B cell (primary cell): ENCODE results near the gene ZNF44. TPM values are rescaled to one million over a fixed set of nuclear protein-coding genes. Genes with fewer than 3 reads are reported as not detected.

ENCODE experiments used
- ATAC-seq: fragments of 200-7000 bp; cut with Tn5 transposase; one replicate; pipeline ENCODE4 v1.10.0; 2021; ENCODE audit warnings: low read depth, mild to moderate bottlenecking, moderate number of reproducible peaks, moderate library complexity
- CTCF ChIA-PET: fragments of 350-600 bp; sonication (Branson Sonifier 250); formaldehyde crosslinking; loops from one replicate; lab custom pipeline; 2021; ENCODE audit warnings: antibody characterized with exemption, inconsistent platforms; lab: Charles Lee
- POLR2A ChIA-PET: fragments of 350-600 bp; sonication (Branson Sonifier 250); formaldehyde crosslinking; loops from one replicate; lab custom pipeline; 2021; ENCODE audit warnings: antibody characterized with exemption; lab: Charles Lee
- DNase-seq: peaks from one replicate; pipeline ENCODE4 v3.0.0; 2013
- H2AFZ ChIP-seq: 2 replicates; pipeline ENCODE4 v1.6.1; 2012; ENCODE audit warnings: mild to moderate bottlenecking, low read depth, low read length; ENCODE audit not compliant: insufficient read depth, poor library complexity, severe bottlenecking
- H3K27ac ChIP-seq, 2 donors: 1 replicate in 1 of 2; 2 replicates in 1 of 2; pipeline ENCODE4 v1.5.1; 2012 to 2013; ENCODE audit warnings: low read length in 2 of 2, mild to moderate bottlenecking in 2 of 2, moderate library complexity in 1 of 2
- H3K27me3 ChIP-seq, 4 experiments: fragments of 200-600 bp in 1 of 4; sonication (generic) in 1 of 4; replicated peaks in 1 of 4; 1 replicate in 2 of 4; 2 replicates in 2 of 4; pipeline versions ENCODE4 v1.6.1 to v1.7.0; 2013 to 2016; ENCODE audit warnings: low read length in 3 of 4, mild to moderate bottlenecking in 2 of 4, mixed read lengths in 1 of 4, moderate library complexity in 1 of 4; ENCODE audit not compliant: insufficient read depth in 4 of 4, control insufficient read depth in 3 of 4; ENCODE audit errors: control extremely low read depth in 1 of 4
- H3K36me3 ChIP-seq, 2 experiments: replicated peaks in 1 of 2; 1 replicate in 1 of 2; 2 replicates in 1 of 2; pipeline versions ENCODE4 v1.6.1 to v1.7.1; 2013; ENCODE audit warnings: low read length in 1 of 2; ENCODE audit not compliant: insufficient read depth in 2 of 2, control insufficient read depth in 1 of 2; ENCODE audit errors: control extremely low read depth in 1 of 2, extremely low read depth in 1 of 2
- H3K4me1 ChIP-seq, 2 donors: fragments of 200-600 bp in 1 of 2; sonication (generic) in 1 of 2; 1 replicate in 1 of 2; 2 replicates in 1 of 2; pipeline versions ENCODE4 v1.5.1 to v1.6.1; 2013 to 2017; ENCODE audit warnings: low read length in 2 of 2; ENCODE audit not compliant: control insufficient read depth in 2 of 2, insufficient read depth in 2 of 2
- H3K4me2 ChIP-seq: replicated peaks from 2 replicates; pipeline ENCODE3; 2012; ENCODE audit warnings: mild to moderate bottlenecking, low read depth, low read length; ENCODE audit not compliant: poor library complexity, severe bottlenecking
- H3K4me3 ChIP-seq, 5 experiments: fragments of 200-600 bp in 1 of 5; sonication (generic) in 1 of 5; 1 replicate in 3 of 5; 2 replicates in 2 of 5; pipeline versions ENCODE4 v1.5.1 to v1.7.0; 2011 to 2016; ENCODE audit warnings: low read length in 4 of 5, mild to moderate bottlenecking in 4 of 5, low read depth in 2 of 5, control low read depth in 1 of 5, moderate library complexity in 1 of 5; ENCODE audit not compliant: insufficient read depth in 1 of 5; ENCODE audit errors: control extremely low read depth in 1 of 5, extremely low read depth in 1 of 5
- H3K79me2 ChIP-seq: fragments of 200-600 bp; sonication (generic); one replicate; pipeline ENCODE4 v1.6.0; 2016; ENCODE audit warnings: low read length; ENCODE audit not compliant: control insufficient read depth, insufficient read depth
- H3K9ac ChIP-seq: fragments of 200-600 bp; sonication (generic); 2 replicates; pipeline ENCODE4 v1.6.1; 2017; ENCODE audit warnings: mild to moderate bottlenecking, low read length, moderate library complexity
- H3K9me3 ChIP-seq, 3 donors: one replicate each; pipeline versions ENCODE4 v1.6.1 to v1.7.1; 2013; ENCODE audit warnings: low read length in 2 of 3; ENCODE audit not compliant: control insufficient read depth in 2 of 3, insufficient read depth in 1 of 3; ENCODE audit errors: control extremely low read depth in 1 of 3
- H4K20me1 ChIP-seq: 2 replicates; pipeline ENCODE4 v1.6.0; 2012; ENCODE audit warnings: mild to moderate bottlenecking, low read length; ENCODE audit not compliant: insufficient read depth, control insufficient read depth, poor library complexity, severe bottlenecking
- H3K27ac Mint-ChIP-seq: one replicate; pipeline ENCODE4 v1.8.0; 2021; ENCODE audit warnings: mixed read lengths
- H3K27me3 Mint-ChIP-seq: one replicate; pipeline ENCODE4 v1.8.0; 2021; ENCODE audit warnings: mixed read lengths
- H3K4me1 Mint-ChIP-seq: one replicate; pipeline ENCODE4 v1.8.0; 2021; ENCODE audit warnings: mixed read lengths
- H3K4me3 Mint-ChIP-seq: one replicate; pipeline ENCODE4 v1.8.0; 2021; ENCODE audit warnings: mixed read lengths
- H3K9me3 Mint-ChIP-seq: one replicate; pipeline ENCODE4 v1.8.0; 2022; ENCODE audit warnings: mixed read lengths; ENCODE audit not compliant: insufficient read depth
- EZH2 ChIP-seq: IDR thresholded peaks from 2 replicates; pipeline ENCODE4 v1.6.1; 2012; ENCODE audit warnings: borderline replicate concordance, low read depth, mild to moderate bottlenecking, moderate library complexity, low read length; ENCODE audit not compliant: insufficient read depth, poor library complexity, severe bottlenecking
- WGBS: methylation state at CpG from one replicate; pipeline ENCODE4 v1.1.5; 2013; ENCODE audit warnings: missing lambda C conversion rate; ENCODE audit not compliant: insufficient coverage; 5-methylcytosine and 5-hydroxymethylcytosine counted together
- intact Hi-C: fragments of 100-400 bp; cut with micrococcal nuclease; formaldehyde crosslinking; loops from one replicate; pipeline ENCODE4 v1.10.0; 2022
- polyA plus RNA-seq: library from polyadenylated mRNA; depleted of rRNA; stranded (reverse); fragments of >200 nt; gene quantifications from 2 replicates; pipeline ENCODE4 v1.2.3, GENCODE V29; 2012
- total RNA-seq, 2 donors: library from RNA; stranded (reverse); fragments of 120-200 nt in 1 of 2; gene quantifications; 1 replicate in 1 of 2; 2 replicates in 1 of 2; pipeline versions ENCODE4 v1.2.3 to v1.2.4, GENCODE V29; 2013 to 2022
- TF ChIP-seq, protein P1 (sequence below): fragments of 200-600 bp; IDR thresholded peaks from one replicate; pipeline ENCODE4 v1.8.0; 2022; ENCODE audit warnings: antibody characterized with exemption, mild to moderate bottlenecking

The ZNF44 gene
- total and polyA plus RNA-seq, 2 donors (not counting 1 experiment from before 2014, with no cell fraction given): 11.3 to 28.0 TPM

- intact Hi-C loops: no loop called here
- Histone ChIP-seq H3K79me2 (no peaks in the 10 kb centered on the region), H3K4me1 (no peaks in the 10 kb centered on the region), H3K4me3 (no peak overlapping the region), H3K9ac (no peak overlapping the region), H3K4me2 (no peak overlapping the region), H2AFZ (no peak overlapping the region), H3K27ac (no peak overlapping the region), H3K9me3 (peaks cover 18 to 45% (median 20%) of the 10 kb centered on the region in 3 donors), H3K36me3 (peaks cover 1 to 23% of the 10 kb centered on the region in 2 experiments), H3K27me3 (no peaks in the 10 kb centered on the region), H4K20me1 (no peaks in the 10 kb centered on the region)
- no peaks in the 10 kb centered on the region for H3K27me3 Mint-ChIP-seq
- no peaks in the 10 kb centered on the region for H3K4me1 Mint-ChIP-seq
- CTCF ChIA-PET: no interaction called here
- WGBS: 100% methylated on average over 1 of the region's 2 CpGs
- TF ChIP-seq, protein P1, sequence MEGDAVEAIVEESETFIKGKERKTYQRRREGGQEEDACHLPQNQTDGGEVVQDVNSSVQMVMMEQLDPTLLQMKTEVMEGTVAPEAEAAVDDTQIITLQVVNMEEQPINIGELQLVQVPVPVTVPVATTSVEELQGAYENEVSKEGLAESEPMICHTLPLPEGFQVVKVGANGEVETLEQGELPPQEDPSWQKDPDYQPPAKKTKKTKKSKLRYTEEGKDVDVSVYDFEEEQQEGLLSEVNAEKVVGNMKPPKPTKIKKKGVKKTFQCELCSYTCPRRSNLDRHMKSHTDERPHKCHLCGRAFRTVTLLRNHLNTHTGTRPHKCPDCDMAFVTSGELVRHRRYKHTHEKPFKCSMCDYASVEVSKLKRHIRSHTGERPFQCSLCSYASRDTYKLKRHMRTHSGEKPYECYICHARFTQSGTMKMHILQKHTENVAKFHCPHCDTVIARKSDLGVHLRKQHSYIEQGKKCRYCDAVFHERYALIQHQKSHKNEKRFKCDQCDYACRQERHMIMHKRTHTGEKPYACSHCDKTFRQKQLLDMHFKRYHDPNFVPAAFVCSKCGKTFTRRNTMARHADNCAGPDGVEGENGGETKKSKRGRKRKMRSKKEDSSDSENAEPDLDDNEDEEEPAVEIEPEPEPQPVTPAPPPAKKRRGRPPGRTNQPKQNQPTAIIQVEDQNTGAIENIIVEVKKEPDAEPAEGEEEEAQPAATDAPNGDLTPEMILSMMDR: no peak
- no peak for TF ChIP-seq EZH2
- no peak for ATAC-seq
- POLR2A ChIA-PET: no interaction called here
- peaks cover 23% of the 10 kb centered on the region for H3K9me3 Mint-ChIP-seq
- H3K4me3 Mint-ChIP-seq: no peak overlapping the region
- H3K27ac Mint-ChIP-seq: no peak overlapping the region
- no peak for DNase-seq
Measured at GRCh38 chr19:12244370-12244769, 50.3 kb downstream of the ZNF44 start.

- POLR2A ChIA-PET: no interaction called here
- DNase-seq: no peak
Measured at GRCh38 chr19:12237143-12237839, 57.4 kb downstream of the ZNF44 start.

More at GRCh38 chr19:12237143-12237839, 57.4 kb downstream of the ZNF44 start:
- Histone ChIP-seq H3K79me2 (no peaks in the 10 kb centered on the region), H3K27ac (no peak overlapping the region), H3K36me3 (peaks cover 0 to 3% of the 10 kb centered on the region in 2 experiments), H3K9me3 (peaks cover 0 to 9% (median 0%) of the 10 kb centered on the region in 3 donors), H2AFZ (no peak overlapping the region), H3K4me2 (no peak overlapping the region), H3K4me3 (no peak overlapping the region), H3K9ac (no peak overlapping the region), H3K27me3 (no peaks in the 10 kb centered on the region), H4K20me1 (no peaks in the 10 kb centered on the region), H3K4me1 (no peaks in the 10 kb centered on the region)
- Mint-ChIP-seq H3K4me3 (no peak overlapping the region), H3K27ac (no peak overlapping the region), H3K4me1 (no peaks in the 10 kb centered on the region), H3K27me3 (no peaks in the 10 kb centered on the region), H3K9me3 (peaks cover 4% of the 10 kb centered on the region)
- 97% methylated on average over 33 of the region's 37 CpGs for WGBS
- no peak for TF ChIP-seq EZH2
- TF ChIP-seq, protein P1: no peak
- intact Hi-C loops: no loop called here
- CTCF ChIA-PET: no interaction called here
- no peak for ATAC-seq
